ENCODE data around the gene DAGLA.

The DAGLA gene

GRCh38 chr11:61782841-61783240 is 102.7 kb downstream of the DAGLA start:
- DNase-seq, result no peak

- DNase-seq, result no peak
These were observed 103.7 kb downstream of the DAGLA start for GRCh38 chr11:61783717-61784505.

GRCh38 chr11:61784506-61784805 is 104.3 kb downstream of the DAGLA start:
- no peak for DNase-seq

- DNase-seq, result no peak
These were observed 105.7 kb downstream of the DAGLA start for GRCh38 chr11:61785837-61786402.

- DNase-seq, result no peak
These were observed 107.8 kb downstream of the DAGLA start for GRCh38 chr11:61787928-61788491.

GRCh38 chr11:61791737-61792309 is 111.6 kb downstream of the DAGLA start:
- peak; percentile 50 for DNase-seq

- peak; percentile 90 for DNase-seq
These were observed 112.3 kb downstream of the DAGLA start, which contains the start of the genes FEN1 and TMEM258 for GRCh38 chr11:61792310-61793082. Gene FEN1, plus strand, starts transcription at chr11:61792911. Its CDS starts 2,451 bp downstream, at chr11:61795362. Gene TMEM258, minus strand, starts transcription at chr11:61792599. Its CDS starts 41 bp downstream, at chr11:61792558.

GRCh38 chr11:61793083-61793828 is 113.1 kb downstream of the DAGLA start:
- DNase-seq, result no peak

GRCh38 chr11:61793829-61794204 is 113.6 kb downstream of the DAGLA start:
- no peak for DNase-seq

- DNase-seq, result no peak
These were observed 114.4 kb downstream of the DAGLA start for GRCh38 chr11:61794579-61794978.

- DNase-seq, result no peak
These were observed 115.3 kb downstream of the DAGLA start for GRCh38 chr11:61795459-61795858.

- DNase-seq, result no peak
These were observed 115.8 kb downstream of the DAGLA start for GRCh38 chr11:61795876-61796526.

Data from activated CD4-positive, CD25-positive, alpha-beta regulatory T cell treated with anti-CD3 and anti-CD28 coated beads, Interleukin-2, amount 50 U/mL, for 72 hours (primary cell).